22Rv1 (cell line): ENCODE data around the gene PLIN3.

Experiments
- H3K27ac ChIP-seq: fragments of 450-650 bp; 2 replicates; pipeline ENCODE4 v1.5.1; 2017
- CTCF ChIP-seq: fragments of 450-650 bp; IDR thresholded peaks from 2 replicates; pipeline ENCODE4 v1.5.1; 2017; ENCODE audit warnings: mild to moderate bottlenecking
- ZFX ChIP-seq: fragments of 450-650 bp; IDR thresholded peaks from 2 replicates; pipeline ENCODE4 v1.6.1; 2017; ENCODE audit warnings: antibody characterized with exemption, borderline replicate concordance

PLIN3 gene

GRCh38 chr19:4791183-4792018, 76.1 kb downstream of the PLIN3 start, which contains the start of gene FEM1A:
FEM1A (plus strand) TSS chr19:4791734; CDS start chr19:4791855, 121 bp downstream.
- TF ChIP-seq CTCF = peak; percentile 99
- no peak for TF ChIP-seq ZFX
- peak within 1 kb of the TSS; percentile 82 for H3K27ac ChIP-seq
